ENCODE results near the gene RICTOR.

RICTOR gene

DNA sequence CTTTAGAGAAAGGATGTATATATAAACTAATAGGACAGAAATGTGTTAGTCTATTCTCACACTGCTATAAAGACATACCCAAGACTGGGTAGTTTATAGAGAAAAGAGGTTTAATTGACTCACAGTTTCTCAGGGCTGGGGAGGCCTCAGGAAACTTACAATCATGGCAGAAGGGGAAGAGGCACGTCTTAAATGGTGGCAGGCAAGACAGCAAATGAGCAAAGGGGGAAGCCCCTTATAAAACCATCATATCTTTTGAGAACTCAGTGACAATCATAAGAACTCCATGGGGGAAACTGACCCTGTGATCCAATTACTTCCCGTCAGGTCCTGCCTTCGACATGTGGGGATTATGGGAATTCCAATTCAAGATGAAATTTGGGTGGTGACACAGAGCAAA is 8.8 kb upstream of the RICTOR start:
- Histone ChIP-seq H3K4me1 (ENCODE audit: low read length) (peaks cover 6% of the 10 kb centered on the region; the same call in 1 of the 2 replicates), H3K27ac (ENCODE audit: low read length) (no peak overlapping the region), H3K9ac (ENCODE audit: low read length) (no peak overlapping the region), H2AFZ (ENCODE audit: low read depth, low read length) (no peak overlapping the region), H3K4me3 (ENCODE audit: low read length) (no peak overlapping the region), H3K4me2 (ENCODE audit: low read length) (no peak overlapping the region), H3K79me2 (ENCODE audit: low read length) (no peaks in the 10 kb centered on the region), H3K27me3 (ENCODE audit: low read depth, low read length) (no peaks in the 10 kb centered on the region), H4K20me1 (ENCODE audit: insufficient read depth, low read length) (no peaks in the 10 kb centered on the region), H3K9me3 (ENCODE audit: insufficient read depth, low read length) (no peaks in the 10 kb centered on the region), H3K36me3 (replicated peaks; ENCODE audit: low read depth, low read length) (peaks cover 3% of the 10 kb centered on the region)
- TF ChIP-seq, protein P1, sequence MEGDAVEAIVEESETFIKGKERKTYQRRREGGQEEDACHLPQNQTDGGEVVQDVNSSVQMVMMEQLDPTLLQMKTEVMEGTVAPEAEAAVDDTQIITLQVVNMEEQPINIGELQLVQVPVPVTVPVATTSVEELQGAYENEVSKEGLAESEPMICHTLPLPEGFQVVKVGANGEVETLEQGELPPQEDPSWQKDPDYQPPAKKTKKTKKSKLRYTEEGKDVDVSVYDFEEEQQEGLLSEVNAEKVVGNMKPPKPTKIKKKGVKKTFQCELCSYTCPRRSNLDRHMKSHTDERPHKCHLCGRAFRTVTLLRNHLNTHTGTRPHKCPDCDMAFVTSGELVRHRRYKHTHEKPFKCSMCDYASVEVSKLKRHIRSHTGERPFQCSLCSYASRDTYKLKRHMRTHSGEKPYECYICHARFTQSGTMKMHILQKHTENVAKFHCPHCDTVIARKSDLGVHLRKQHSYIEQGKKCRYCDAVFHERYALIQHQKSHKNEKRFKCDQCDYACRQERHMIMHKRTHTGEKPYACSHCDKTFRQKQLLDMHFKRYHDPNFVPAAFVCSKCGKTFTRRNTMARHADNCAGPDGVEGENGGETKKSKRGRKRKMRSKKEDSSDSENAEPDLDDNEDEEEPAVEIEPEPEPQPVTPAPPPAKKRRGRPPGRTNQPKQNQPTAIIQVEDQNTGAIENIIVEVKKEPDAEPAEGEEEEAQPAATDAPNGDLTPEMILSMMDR (IDR thresholded peaks at IDR 0.05; ENCODE audit: low read depth, low read length) = no peak

DNA sequence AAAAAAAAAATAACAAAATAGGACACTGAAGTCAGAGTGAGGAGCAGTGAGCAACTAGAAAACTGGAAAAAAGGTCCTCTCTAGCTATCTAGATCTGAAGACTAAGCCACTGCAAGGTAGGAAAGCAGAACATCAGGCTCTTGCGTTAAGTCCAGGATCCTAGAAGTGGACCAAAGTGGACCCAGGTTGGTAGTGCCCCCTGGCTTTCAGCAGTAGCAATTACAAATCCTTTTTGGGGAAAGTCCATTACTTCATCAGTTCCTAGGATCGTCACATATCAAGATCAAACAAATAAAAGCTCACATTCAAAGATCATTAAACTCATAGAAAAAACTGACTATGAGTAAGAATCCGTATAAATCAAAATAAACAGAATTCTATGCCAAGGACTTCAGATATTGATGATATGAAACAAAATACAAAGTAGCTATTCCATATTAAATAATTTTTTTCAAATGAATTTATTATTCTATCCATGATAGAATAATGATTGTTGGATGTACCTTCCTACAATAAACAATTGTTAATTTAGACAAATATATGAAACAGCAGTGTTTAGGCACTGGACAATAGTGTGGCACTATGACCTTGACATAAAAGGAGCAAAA is 6.5 kb upstream of the RICTOR start:
- H3K9me3 ChIP-seq (ENCODE audit: insufficient read depth, low read length) = no peaks in the 10 kb centered on the region
- H3K36me3 ChIP-seq (replicated peaks; ENCODE audit: low read depth, low read length) = peaks cover 3% of the 10 kb centered on the region
- H4K20me1 ChIP-seq (ENCODE audit: insufficient read depth, low read length) = no peaks in the 10 kb centered on the region
- peak overlapping the region; percentile 29 for H3K4me2 ChIP-seq (ENCODE audit: low read length)
- peaks cover 27% of the 10 kb centered on the region for H3K4me1 ChIP-seq (ENCODE audit: low read length)
- H3K9ac ChIP-seq (ENCODE audit: low read length) = no peak overlapping the region
- H3K27ac ChIP-seq (ENCODE audit: low read length) = no peak overlapping the region
- H2AFZ ChIP-seq (ENCODE audit: low read depth, low read length) = no peak overlapping the region
- peaks cover 5% of the 10 kb centered on the region; the same call in 1 of the 2 replicates for H3K79me2 ChIP-seq (ENCODE audit: low read length)
- no peaks in the 10 kb centered on the region for H3K27me3 ChIP-seq (ENCODE audit: low read depth, low read length)
- no peak overlapping the region; the same call in 1 of the 2 replicates for H3K4me3 ChIP-seq (ENCODE audit: low read length)
- TF ChIP-seq, protein P1 (IDR thresholded peaks at IDR 0.05; ENCODE audit: low read depth, low read length) = peak; percentile 73
- no peak for TF ChIP-seq EZH2phosphoT487 (IDR thresholded peaks at IDR 0.05; ENCODE audit: low read depth)

DNA sequence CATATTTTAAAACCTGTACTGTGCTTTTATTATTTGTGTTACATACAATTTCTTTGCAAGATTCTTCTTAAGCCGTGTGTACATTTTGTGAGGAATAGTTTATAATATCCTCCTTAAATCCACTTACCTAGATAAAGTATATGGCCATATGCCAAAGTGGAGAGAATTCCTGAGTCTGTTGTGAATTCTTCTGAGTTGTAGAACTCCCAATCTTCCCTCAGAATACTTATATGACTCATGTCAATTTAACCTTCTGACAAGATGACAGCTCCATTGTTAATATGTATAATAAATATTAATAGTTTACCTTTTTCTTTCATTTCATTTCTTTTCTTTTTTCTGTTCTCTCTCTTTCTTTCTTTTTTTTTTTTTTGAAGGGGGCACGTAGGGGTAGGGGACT is 6.0 kb upstream of the RICTOR start:
- no peaks in the 10 kb centered on the region for H3K27me3 ChIP-seq (ENCODE audit: low read depth, low read length)
- H3K36me3 ChIP-seq (replicated peaks; ENCODE audit: low read depth, low read length) = peaks cover 3% of the 10 kb centered on the region
- H4K20me1 ChIP-seq (ENCODE audit: insufficient read depth, low read length) = no peaks in the 10 kb centered on the region
- peaks cover 27% of the 10 kb centered on the region for H3K4me1 ChIP-seq (ENCODE audit: low read length)
- no peak overlapping the region for H3K27ac ChIP-seq (ENCODE audit: low read length)
- H3K79me2 ChIP-seq (ENCODE audit: low read length) = peaks cover 10% of the 10 kb centered on the region
- no peaks in the 10 kb centered on the region for H3K9me3 ChIP-seq (ENCODE audit: insufficient read depth, low read length)
- no peak overlapping the region for H2AFZ ChIP-seq (ENCODE audit: low read depth, low read length)
- H3K4me2 ChIP-seq (ENCODE audit: low read length) = no peak overlapping the region
- TF ChIP-seq, protein P1 (IDR thresholded peaks at IDR 0.05; ENCODE audit: low read depth, low read length) = no peak
- no peak for TF ChIP-seq EZH2phosphoT487 (IDR thresholded peaks at IDR 0.05; ENCODE audit: low read depth)
- H3K4me3 ChIP-seq (ENCODE audit: low read length) = no peak overlapping the region
- H3K9ac ChIP-seq (ENCODE audit: low read length) = no peak overlapping the region

DNA sequence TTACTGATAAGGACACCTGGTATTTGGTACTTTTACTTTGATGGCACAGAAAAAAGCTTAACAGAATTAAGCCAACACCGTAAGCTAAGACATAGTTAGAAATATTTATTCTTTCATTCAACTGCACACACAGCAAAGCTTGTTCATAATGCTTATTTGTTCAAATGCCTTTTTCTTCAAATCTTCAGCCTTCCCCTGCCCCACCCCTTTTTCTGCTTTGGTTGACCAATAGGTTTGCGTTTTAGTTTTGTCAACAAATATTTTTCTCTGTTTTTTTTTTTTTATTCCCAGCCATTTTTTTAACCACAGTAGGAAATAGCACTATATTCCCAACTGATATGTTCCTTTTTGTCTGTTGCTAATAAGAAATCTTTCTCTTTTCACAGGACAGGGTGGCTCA is 4.9 kb upstream of the RICTOR start:
- H3K27me3 ChIP-seq (ENCODE audit: low read depth, low read length) = no peaks in the 10 kb centered on the region
- peaks cover 3% of the 10 kb centered on the region for H3K36me3 ChIP-seq (replicated peaks; ENCODE audit: low read depth, low read length)
- H4K20me1 ChIP-seq (ENCODE audit: insufficient read depth, low read length) = no peaks in the 10 kb centered on the region
- H3K4me2 ChIP-seq (ENCODE audit: low read length) = no peak overlapping the region
- no peaks in the 10 kb centered on the region for H3K9me3 ChIP-seq (ENCODE audit: insufficient read depth, low read length)
- TF ChIP-seq, protein P1 (IDR thresholded peaks at IDR 0.05; ENCODE audit: low read depth, low read length) = no peak
- no peak for TF ChIP-seq EZH2phosphoT487 (IDR thresholded peaks at IDR 0.05; ENCODE audit: low read depth)
- H2AFZ ChIP-seq (ENCODE audit: low read depth, low read length) = no peak overlapping the region
- peaks cover 18% of the 10 kb centered on the region for H3K79me2 ChIP-seq (ENCODE audit: low read length)
- no peak overlapping the region for H3K9ac ChIP-seq (ENCODE audit: low read length)
- H3K27ac ChIP-seq (ENCODE audit: low read length) = no peak overlapping the region
- no peak overlapping the region for H3K4me3 ChIP-seq (ENCODE audit: low read length)
- peaks cover 27% of the 10 kb centered on the region for H3K4me1 ChIP-seq (ENCODE audit: low read length)

Measured in OCI-LY3 (cell line).